Body of pancreas (tissue), 4 donors: Measurements from ENCODE around the gene CA5A.
"Not testable (repeated sequence)": the region's sequence is repeated elsewhere in the genome, so short reads cannot be mapped to it uniquely, and the experiment has no call there.

Source experiments
- POLR2A ChIP-seq, 3 donors: fragments of 450-650 bp; IDR thresholded peaks; one replicate each; pipeline ENCODE4 v1.6.1; 2016; ENCODE audit warnings: antibody characterized with exemption in 3 of 3, mild to moderate bottlenecking in 2 of 3
- TF ChIP-seq, protein P1 (sequence below), 7 experiments: fragments of 450-650 bp in 4 of 7; fragments of 200-600 bp in 3 of 7; sonication (generic) in 3 of 7; IDR thresholded peaks; one replicate each; pipeline ENCODE4 v1.5.1; 2016 to 2019; ENCODE audit warnings: antibody characterized with exemption in 7 of 7

DNA sequence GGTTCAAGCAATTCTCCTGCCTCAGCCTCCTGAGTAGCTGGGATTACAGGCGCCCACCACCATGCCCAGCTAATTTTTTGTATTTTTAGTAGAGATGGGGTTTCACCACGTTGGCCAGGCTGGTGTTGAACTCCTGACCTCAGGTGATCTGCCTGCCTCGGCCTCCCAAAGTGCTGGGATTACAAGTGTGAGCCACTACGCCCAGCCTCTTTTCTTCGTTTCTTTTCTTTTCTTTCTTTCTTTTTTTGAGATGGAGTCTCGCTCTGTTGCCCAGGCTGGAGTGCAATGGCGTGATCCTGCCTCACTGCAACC is 858 bp upstream of the CA5A start:
- TF ChIP-seq, protein P1, sequence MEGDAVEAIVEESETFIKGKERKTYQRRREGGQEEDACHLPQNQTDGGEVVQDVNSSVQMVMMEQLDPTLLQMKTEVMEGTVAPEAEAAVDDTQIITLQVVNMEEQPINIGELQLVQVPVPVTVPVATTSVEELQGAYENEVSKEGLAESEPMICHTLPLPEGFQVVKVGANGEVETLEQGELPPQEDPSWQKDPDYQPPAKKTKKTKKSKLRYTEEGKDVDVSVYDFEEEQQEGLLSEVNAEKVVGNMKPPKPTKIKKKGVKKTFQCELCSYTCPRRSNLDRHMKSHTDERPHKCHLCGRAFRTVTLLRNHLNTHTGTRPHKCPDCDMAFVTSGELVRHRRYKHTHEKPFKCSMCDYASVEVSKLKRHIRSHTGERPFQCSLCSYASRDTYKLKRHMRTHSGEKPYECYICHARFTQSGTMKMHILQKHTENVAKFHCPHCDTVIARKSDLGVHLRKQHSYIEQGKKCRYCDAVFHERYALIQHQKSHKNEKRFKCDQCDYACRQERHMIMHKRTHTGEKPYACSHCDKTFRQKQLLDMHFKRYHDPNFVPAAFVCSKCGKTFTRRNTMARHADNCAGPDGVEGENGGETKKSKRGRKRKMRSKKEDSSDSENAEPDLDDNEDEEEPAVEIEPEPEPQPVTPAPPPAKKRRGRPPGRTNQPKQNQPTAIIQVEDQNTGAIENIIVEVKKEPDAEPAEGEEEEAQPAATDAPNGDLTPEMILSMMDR (IDR thresholded peaks at IDR 0.05) = not testable (repeated sequence)
- not testable (repeated sequence) for TF ChIP-seq POLR2A (IDR thresholded peaks at IDR 0.05)
